Measurements from ENCODE around the gene MIX23. TPM values are rescaled to one million over a fixed set of nuclear protein-coding genes. Genes with fewer than 3 reads are reported as not detected.

MIX23 gene
- polyA plus RNA-seq, 1 of the 3 experiments (the other 2 are of a cell fraction): 11.2 TPM

DNA sequence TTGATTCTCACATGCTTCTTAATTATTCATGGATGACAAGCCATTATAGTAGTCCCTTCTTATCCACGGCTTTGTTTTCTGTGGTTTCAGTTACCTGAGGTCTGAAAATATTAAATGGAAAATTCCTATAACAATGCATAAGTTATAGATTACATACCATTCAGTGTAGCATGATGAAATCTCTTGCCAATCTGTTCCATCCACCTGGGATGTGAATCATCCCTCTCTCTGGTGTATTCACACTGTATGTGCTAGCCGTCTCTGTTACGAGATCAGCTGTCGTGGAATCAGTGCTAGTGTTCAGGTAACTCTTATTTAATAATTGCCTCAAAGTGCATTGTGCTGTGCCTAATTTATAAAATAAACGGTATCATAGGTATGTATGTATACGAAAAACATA, 27.6 kb upstream of the MIX23 start (continued):
- TF ChIP-seq, protein P1, sequence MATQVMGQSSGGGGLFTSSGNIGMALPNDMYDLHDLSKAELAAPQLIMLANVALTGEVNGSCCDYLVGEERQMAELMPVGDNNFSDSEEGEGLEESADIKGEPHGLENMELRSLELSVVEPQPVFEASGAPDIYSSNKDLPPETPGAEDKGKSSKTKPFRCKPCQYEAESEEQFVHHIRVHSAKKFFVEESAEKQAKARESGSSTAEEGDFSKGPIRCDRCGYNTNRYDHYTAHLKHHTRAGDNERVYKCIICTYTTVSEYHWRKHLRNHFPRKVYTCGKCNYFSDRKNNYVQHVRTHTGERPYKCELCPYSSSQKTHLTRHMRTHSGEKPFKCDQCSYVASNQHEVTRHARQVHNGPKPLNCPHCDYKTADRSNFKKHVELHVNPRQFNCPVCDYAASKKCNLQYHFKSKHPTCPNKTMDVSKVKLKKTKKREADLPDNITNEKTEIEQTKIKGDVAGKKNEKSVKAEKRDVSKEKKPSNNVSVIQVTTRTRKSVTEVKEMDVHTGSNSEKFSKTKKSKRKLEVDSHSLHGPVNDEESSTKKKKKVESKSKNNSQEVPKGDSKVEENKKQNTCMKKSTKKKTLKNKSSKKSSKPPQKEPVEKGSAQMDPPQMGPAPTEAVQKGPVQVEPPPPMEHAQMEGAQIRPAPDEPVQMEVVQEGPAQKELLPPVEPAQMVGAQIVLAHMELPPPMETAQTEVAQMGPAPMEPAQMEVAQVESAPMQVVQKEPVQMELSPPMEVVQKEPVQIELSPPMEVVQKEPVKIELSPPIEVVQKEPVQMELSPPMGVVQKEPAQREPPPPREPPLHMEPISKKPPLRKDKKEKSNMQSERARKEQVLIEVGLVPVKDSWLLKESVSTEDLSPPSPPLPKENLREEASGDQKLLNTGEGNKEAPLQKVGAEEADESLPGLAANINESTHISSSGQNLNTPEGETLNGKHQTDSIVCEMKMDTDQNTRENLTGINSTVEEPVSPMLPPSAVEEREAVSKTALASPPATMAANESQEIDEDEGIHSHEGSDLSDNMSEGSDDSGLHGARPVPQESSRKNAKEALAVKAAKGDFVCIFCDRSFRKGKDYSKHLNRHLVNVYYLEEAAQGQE (IDR thresholded peaks at IDR 0.05; ENCODE audit: low read depth, low read length): no peak
- no peak for TF ChIP-seq JUND (IDR thresholded peaks at IDR 0.05)
- no peak for TF ChIP-seq TCF12 (IDR thresholded peaks at IDR 0.05)
- TF ChIP-seq RCOR1 (IDR thresholded peaks at IDR 0.05; ENCODE audit: low read length): no peak
- TF ChIP-seq SMC3 (IDR thresholded peaks at IDR 0.05; ENCODE audit: low read depth, low read length): no peak
- no peak for TF ChIP-seq RXRA (IDR thresholded peaks at IDR 0.05; ENCODE audit: borderline replicate concordance, low read depth)
- TF ChIP-seq GABPA (IDR thresholded peaks at IDR 0.05; ENCODE audit: low read depth): no peak
- no peak for TF ChIP-seq TEAD4 (IDR thresholded peaks at IDR 0.05; ENCODE audit: borderline replicate concordance, insufficient read depth)

GRCh38 chr3:122410111-122410510, 27.1 kb upstream of the MIX23 start:
- H3K4me1 ChIP-seq (ENCODE audit: control insufficient read depth in 1 of 2, insufficient read depth in 2 of 2, low read depth in 1 of 2, low read length in 1 of 2): peaks cover 5 to 8% of the 10 kb centered on the region in 2 experiments; a peak in 3 of 4 replicates
- H3K4me2 ChIP-seq: no peak overlapping the region
- H3K27ac ChIP-seq (ENCODE audit: low read depth in 2 of 2, low read length in 1 of 2): no peak overlapping the region
- H3K9ac ChIP-seq: no peak overlapping the region
- H3K4me3 ChIP-seq (ENCODE audit: low read depth in 2 of 2, low read length in 1 of 2): no peak overlapping the region
- no peaks in the 10 kb centered on the region for H4K20me1 ChIP-seq (ENCODE audit: insufficient read depth)
- H3F3A ChIP-seq (replicated peaks; ENCODE audit: insufficient read depth): peaks cover 2% of the 10 kb centered on the region
- CTCF ChIA-PET: interaction anchor here (1.2 kb wide), 1 partner anchor 26 kb away, joined by 4 read pairs; the partner anchor contains the start of gene FAM162A
- peaks cover 37 to 46% of the 10 kb centered on the region in 2 experiments for H3K36me3 ChIP-seq (replicated peaks in 1 of 2; ENCODE audit: control insufficient read depth in 1 of 2, insufficient read depth in 2 of 2, low read length in 1 of 2)
- H2AFZ ChIP-seq (ENCODE audit: low read depth): no peak overlapping the region
- POLR2A ChIA-PET: no interaction called here
- no peaks in the 10 kb centered on the region for H3K9me2 ChIP-seq
- H3K79me2 ChIP-seq (ENCODE audit: insufficient read depth): peaks cover 33% of the 10 kb centered on the region
- TF ChIP-seq ELF1 (IDR thresholded peaks at IDR 0.05): no peak
- TF ChIP-seq, protein P2, sequence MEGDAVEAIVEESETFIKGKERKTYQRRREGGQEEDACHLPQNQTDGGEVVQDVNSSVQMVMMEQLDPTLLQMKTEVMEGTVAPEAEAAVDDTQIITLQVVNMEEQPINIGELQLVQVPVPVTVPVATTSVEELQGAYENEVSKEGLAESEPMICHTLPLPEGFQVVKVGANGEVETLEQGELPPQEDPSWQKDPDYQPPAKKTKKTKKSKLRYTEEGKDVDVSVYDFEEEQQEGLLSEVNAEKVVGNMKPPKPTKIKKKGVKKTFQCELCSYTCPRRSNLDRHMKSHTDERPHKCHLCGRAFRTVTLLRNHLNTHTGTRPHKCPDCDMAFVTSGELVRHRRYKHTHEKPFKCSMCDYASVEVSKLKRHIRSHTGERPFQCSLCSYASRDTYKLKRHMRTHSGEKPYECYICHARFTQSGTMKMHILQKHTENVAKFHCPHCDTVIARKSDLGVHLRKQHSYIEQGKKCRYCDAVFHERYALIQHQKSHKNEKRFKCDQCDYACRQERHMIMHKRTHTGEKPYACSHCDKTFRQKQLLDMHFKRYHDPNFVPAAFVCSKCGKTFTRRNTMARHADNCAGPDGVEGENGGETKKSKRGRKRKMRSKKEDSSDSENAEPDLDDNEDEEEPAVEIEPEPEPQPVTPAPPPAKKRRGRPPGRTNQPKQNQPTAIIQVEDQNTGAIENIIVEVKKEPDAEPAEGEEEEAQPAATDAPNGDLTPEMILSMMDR (IDR thresholded peaks at IDR 0.05): no peak
- TF ChIP-seq RFX5 (IDR thresholded peaks at IDR 0.05; ENCODE audit: low read length): no peak
- no peak for TF ChIP-seq TAF1 (IDR thresholded peaks at IDR 0.05; ENCODE audit: borderline replicate concordance, low read depth, low read length)
- no peak for TF ChIP-seq MAX (IDR thresholded peaks at IDR 0.05; ENCODE audit: low read depth)
- no peak for TF ChIP-seq YY1 (IDR thresholded peaks at IDR 0.05; ENCODE audit: low read depth)
- TF ChIP-seq, protein P3, sequence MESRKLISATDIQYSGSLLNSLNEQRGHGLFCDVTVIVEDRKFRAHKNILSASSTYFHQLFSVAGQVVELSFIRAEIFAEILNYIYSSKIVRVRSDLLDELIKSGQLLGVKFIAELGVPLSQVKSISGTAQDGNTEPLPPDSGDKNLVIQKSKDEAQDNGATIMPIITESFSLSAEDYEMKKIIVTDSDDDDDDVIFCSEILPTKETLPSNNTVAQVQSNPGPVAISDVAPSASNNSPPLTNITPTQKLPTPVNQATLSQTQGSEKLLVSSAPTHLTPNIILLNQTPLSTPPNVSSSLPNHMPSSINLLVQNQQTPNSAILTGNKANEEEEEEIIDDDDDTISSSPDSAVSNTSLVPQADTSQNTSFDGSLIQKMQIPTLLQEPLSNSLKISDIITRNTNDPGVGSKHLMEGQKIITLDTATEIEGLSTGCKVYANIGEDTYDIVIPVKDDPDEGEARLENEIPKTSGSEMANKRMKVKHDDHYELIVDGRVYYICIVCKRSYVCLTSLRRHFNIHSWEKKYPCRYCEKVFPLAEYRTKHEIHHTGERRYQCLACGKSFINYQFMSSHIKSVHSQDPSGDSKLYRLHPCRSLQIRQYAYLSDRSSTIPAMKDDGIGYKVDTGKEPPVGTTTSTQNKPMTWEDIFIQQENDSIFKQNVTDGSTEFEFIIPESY (IDR thresholded peaks at IDR 0.05; ENCODE audit: borderline replicate concordance, low read depth): no peak
- no peak for TF ChIP-seq CHD2 (IDR thresholded peaks at IDR 0.05; ENCODE audit: low read length, partially characterized antibody)
- no peak for TF ChIP-seq MXI1 (IDR thresholded peaks at IDR 0.05; ENCODE audit: low read depth, low read length)
- TF ChIP-seq FOXM1 (IDR thresholded peaks at IDR 0.05; ENCODE audit: low read depth): no peak
- no peak for TF ChIP-seq GABPA (IDR thresholded peaks at IDR 0.05; ENCODE audit: low read depth)
- H3K9me3 ChIP-seq: no peaks in the 10 kb centered on the region
- no peak for DNase-seq
- no peaks in the 10 kb centered on the region for H3K27me3 ChIP-seq (ENCODE audit: insufficient read depth)
- 84% methylated on average over 4 of the region's 4 CpGs for WGBS (ENCODE audit: low lambda C conversion rate)

Data from SK-N-SH (cell line).